22Rv1 (cell line): ENCODE data around the gene IL1A.
"Not testable (repeated sequence)": the region's sequence is repeated elsewhere in the genome, so short reads cannot be mapped to it uniquely, and the experiment has no call there.

Experiments used
- ZFX ChIP-seq: fragments of 450-650 bp; IDR thresholded peaks from 2 replicates; pipeline ENCODE4 v1.6.1; 2017; ENCODE audit warnings: antibody characterized with exemption, borderline replicate concordance
- TF ChIP-seq, protein P1 (sequence below): fragments of 450-650 bp; IDR thresholded peaks from 2 replicates; pipeline ENCODE4 v1.5.1; 2017; ENCODE audit warnings: mild to moderate bottlenecking

DNA sequence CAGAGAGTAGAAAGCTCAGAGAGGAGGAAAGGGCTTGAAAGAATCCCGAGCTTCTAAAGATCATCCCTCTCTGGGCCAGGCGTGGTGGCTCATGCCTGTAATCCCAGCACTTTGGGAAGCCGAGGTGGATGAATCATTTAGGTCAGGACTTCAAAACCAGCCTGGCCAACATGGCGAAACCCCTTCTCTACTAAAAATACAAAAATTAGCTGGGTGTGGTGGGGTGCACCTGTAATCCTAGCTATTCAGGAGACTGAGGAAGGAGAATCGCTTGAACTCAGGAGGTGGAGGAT lies 49.3 kb upstream of the IL1A start:
- TF ChIP-seq, protein P1, sequence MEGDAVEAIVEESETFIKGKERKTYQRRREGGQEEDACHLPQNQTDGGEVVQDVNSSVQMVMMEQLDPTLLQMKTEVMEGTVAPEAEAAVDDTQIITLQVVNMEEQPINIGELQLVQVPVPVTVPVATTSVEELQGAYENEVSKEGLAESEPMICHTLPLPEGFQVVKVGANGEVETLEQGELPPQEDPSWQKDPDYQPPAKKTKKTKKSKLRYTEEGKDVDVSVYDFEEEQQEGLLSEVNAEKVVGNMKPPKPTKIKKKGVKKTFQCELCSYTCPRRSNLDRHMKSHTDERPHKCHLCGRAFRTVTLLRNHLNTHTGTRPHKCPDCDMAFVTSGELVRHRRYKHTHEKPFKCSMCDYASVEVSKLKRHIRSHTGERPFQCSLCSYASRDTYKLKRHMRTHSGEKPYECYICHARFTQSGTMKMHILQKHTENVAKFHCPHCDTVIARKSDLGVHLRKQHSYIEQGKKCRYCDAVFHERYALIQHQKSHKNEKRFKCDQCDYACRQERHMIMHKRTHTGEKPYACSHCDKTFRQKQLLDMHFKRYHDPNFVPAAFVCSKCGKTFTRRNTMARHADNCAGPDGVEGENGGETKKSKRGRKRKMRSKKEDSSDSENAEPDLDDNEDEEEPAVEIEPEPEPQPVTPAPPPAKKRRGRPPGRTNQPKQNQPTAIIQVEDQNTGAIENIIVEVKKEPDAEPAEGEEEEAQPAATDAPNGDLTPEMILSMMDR: not testable (repeated sequence)
- TF ChIP-seq ZFX: not testable (repeated sequence)
